HepG2 (cell line): ENCODE results near the gene CD68. TPM values are rescaled to one million over a fixed set of nuclear protein-coding genes. Genes with fewer than 3 reads are reported as not detected.

ENCODE experiments used
- CCAR2 ChIP-seq: fragments of 200-400 bp; formaldehyde crosslinking; optimal IDR thresholded peaks from 2 replicates; pipeline ENCODE3; 2018; ENCODE audit warnings: low read depth, mild to moderate bottlenecking, low read length, moderate library complexity
- DMAP1 ChIP-seq: IDR thresholded peaks from 2 replicates; pipeline ENCODE4 v1.6.1; 2016
- JARID2 ChIP-seq: sonication (generic); formaldehyde crosslinking; IDR thresholded peaks from 2 replicates; pipeline ENCODE4 v1.8.1; 2023; ENCODE audit warnings: missing genetic modification reagents, inconsistent platforms; ENCODE audit not compliant: insufficient replicate concordance
- PHF20 ChIP-seq: sonication (generic); formaldehyde crosslinking; IDR thresholded peaks from 2 replicates; pipeline ENCODE4 v1.5.0; 2020; ENCODE audit warnings: mild to moderate bottlenecking, missing genetic modification reagents
- SALL2 ChIP-seq: sonication (generic); formaldehyde crosslinking; IDR thresholded peaks from 2 replicates; pipeline ENCODE4 v1.8.1; 2023; ENCODE audit warnings: mild to moderate bottlenecking, missing genetic modification reagents, inconsistent platforms
- SIX4 ChIP-seq: sonication (generic); formaldehyde crosslinking; IDR thresholded peaks from 2 replicates; pipeline ENCODE4 v1.4.0; 2020; ENCODE audit warnings: missing genetic modification reagents
- SNAPC2 ChIP-seq: sonication (generic); formaldehyde crosslinking; IDR thresholded peaks from 2 replicates; pipeline ENCODE4 v1.8.1; 2022; ENCODE audit warnings: mild to moderate bottlenecking, missing genetic modification reagents
- TBL1XR1 ChIP-seq: fragments of 150-350 bp; IDR thresholded peaks from 2 replicates; pipeline ENCODE4 v1.6.1; 2014; ENCODE audit warnings: borderline replicate concordance, low read length; ENCODE audit not compliant: partially characterized antibody
- ZBTB42 ChIP-seq: sonication (generic); formaldehyde crosslinking; IDR thresholded peaks from 2 replicates; pipeline ENCODE4 v1.5.0; 2020; ENCODE audit warnings: mild to moderate bottlenecking, missing genetic modification reagents
- ZNF225 ChIP-seq: sonication (generic); formaldehyde crosslinking; IDR thresholded peaks from 2 replicates; pipeline ENCODE4 v1.4.0; 2020; ENCODE audit warnings: mild to moderate bottlenecking, missing genetic modification reagents
- ZNF431 ChIP-seq: sonication (generic); formaldehyde crosslinking; IDR thresholded peaks from 2 replicates; pipeline ENCODE4 v1.9.0; 2022; ENCODE audit warnings: missing genetic modification reagents, low read depth, mild to moderate bottlenecking, borderline replicate concordance
- ZNF451 ChIP-seq: sonication (generic); formaldehyde crosslinking; IDR thresholded peaks from 2 replicates; pipeline ENCODE4 v1.5.0; 2020; ENCODE audit warnings: mild to moderate bottlenecking, missing genetic modification reagents
- ZNF552 ChIP-seq: sonication (generic); formaldehyde crosslinking; IDR thresholded peaks from 2 replicates; pipeline ENCODE4 v1.9.0; 2022; ENCODE audit warnings: missing genetic modification reagents, mild to moderate bottlenecking, borderline replicate concordance
- ZNF567 ChIP-seq: sonication (generic); formaldehyde crosslinking; IDR thresholded peaks from 2 replicates; pipeline ENCODE4 v1.8.1; 2023; ENCODE audit warnings: mild to moderate bottlenecking, missing genetic modification reagents, borderline replicate concordance
- ZNF775 ChIP-seq: sonication (generic); formaldehyde crosslinking; IDR thresholded peaks from 2 replicates; pipeline ENCODE4 v1.4.0; 2020; ENCODE audit warnings: missing genetic modification reagents, mild to moderate bottlenecking, moderate library complexity, borderline replicate concordance
- polyA plus RNA-seq, 8 experiments: library from polyadenylated mRNA; depleted of rRNA in 3 of 8; stranded (reverse) in 7 of 8; unstranded in 1 of 8; fragments of >200 nt; fragmentation: Illumina TruSeq in 4 of 8; extraction: Trizol in 4 of 8; gene quantifications; 2 replicates each; pipeline versions ENCODE4 v1.2.1 to v1.2.3, GENCODE V29; 2011 to 2016; ENCODE audit warnings: low read depth in 4 of 8, missing spikeins in 1 of 8, mixed read lengths in 1 of 8; ENCODE audit not compliant: insufficient read depth in 1 of 8
- total RNA-seq, 5 experiments: library from RNA; depleted of rRNA; stranded (reverse); fragments of >200 nt; fragmentation: Illumina TruSeq; extraction: Trizol; gene quantifications; 2 replicates each; pipeline ENCODE4 v1.2.3, GENCODE V29; 2016; ENCODE audit warnings: low read depth in 1 of 5
- TF ChIP-seq, protein P1 (sequence below): sonication (generic); formaldehyde crosslinking; IDR thresholded peaks from 2 replicates; pipeline ENCODE4 v1.8.1; 2023; ENCODE audit warnings: mild to moderate bottlenecking, missing genetic modification reagents
- TF ChIP-seq, protein P2 (sequence below): IDR thresholded peaks from 2 replicates; pipeline ENCODE4 v1.6.1; 2016; ENCODE audit warnings: mild to moderate bottlenecking, missing biosample characterization, missing genetic modification reagents
- TF ChIP-seq, protein P3 (sequence below): sonication (generic); formaldehyde crosslinking; IDR thresholded peaks from 2 replicates; pipeline ENCODE4 v1.4.0; 2020; ENCODE audit warnings: missing genetic modification reagents, mild to moderate bottlenecking, borderline replicate concordance
- TF ChIP-seq, protein P4 (sequence below): sonication (generic); formaldehyde crosslinking; IDR thresholded peaks from 2 replicates; pipeline ENCODE4 v1.4.0; 2020; ENCODE audit warnings: missing genetic modification reagents
- TF ChIP-seq, protein P5 (sequence below): sonication (generic); formaldehyde crosslinking; IDR thresholded peaks from 2 replicates; pipeline ENCODE4 v1.5.0; 2020; ENCODE audit warnings: missing genetic modification reagents

The CD68 gene
- total and polyA plus RNA-seq, 2 of the 13 experiments (the other 11 are each of a cell fraction or from before 2014, with no cell fraction given) = 10.3 to 104 TPM

DNA sequence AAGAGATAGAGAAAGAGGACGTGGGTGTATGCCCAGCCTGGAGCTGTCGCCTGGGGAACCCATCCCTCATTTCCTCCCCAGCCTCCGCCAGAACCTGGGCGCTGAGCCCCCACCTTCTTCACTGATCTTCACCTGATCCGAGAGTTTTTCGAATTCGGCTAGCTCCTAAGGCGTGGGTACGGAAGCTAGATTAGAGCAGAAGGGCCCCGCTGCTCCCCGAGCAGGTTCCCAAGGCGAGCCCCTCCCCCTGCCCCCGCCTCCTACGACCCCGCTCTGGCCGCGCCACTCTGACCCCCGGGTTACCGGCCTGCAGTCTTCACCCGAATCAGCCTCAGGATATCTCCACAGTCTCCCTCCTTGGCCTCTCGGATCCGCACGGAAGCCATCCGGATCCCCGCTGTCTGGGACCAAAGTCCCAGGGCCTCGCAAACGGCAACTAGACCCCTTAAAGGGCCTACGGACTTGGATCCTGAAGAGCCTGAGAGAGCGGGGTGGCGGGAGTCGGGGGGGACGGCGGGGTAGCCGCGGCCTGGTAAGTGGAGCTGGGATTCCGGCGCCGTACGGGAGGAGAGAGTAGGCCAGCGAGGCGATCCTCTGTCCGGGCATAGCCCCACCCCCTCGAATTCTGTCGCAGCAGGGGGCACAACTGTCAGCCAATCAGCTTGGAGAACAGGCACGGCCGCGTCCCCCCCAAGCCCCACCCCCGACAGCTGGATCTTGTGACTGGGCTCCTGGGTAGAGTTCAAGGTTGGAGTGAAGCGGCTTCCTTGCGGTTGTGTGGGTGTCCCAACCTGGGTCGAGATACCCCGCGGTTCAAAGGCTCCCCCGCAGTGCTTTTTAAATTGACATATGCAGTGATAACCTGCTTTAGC is 48.0 kb downstream of the CD68 start, which contains the start of gene SAT2 (continued):
- TF ChIP-seq ZNF552 (CRISPR knock-in tag) (no peak), ZNF451 (CRISPR knock-in tag) (no peak), SALL2 (CRISPR knock-in tag) (no peak; the same call in 1 of the 2 replicates), JARID2 (no peak), TBL1XR1 (peak; percentile 68), SIX4 (CRISPR knock-in tag) (0 out of 2 replicates have a peak, but pooled peaks have one; percentile 37), DMAP1 (CRISPR knock-in tag) (peak; percentile 51), ZNF431 (CRISPR knock-in tag) (0 out of 2 replicates have a peak, but pooled peaks have one; percentile 20), ZNF567 (no peak), ZBTB42 (0 out of 2 replicates have a peak, but pooled peaks have one; percentile 44), PHF20 (CRISPR knock-in tag) (no peak), ZNF775 (CRISPR knock-in tag) (no peak), CCAR2 (peak; percentile 16), SNAPC2 (no peak), ZNF225 (no peak)
- TF ChIP-seq, protein P1, sequence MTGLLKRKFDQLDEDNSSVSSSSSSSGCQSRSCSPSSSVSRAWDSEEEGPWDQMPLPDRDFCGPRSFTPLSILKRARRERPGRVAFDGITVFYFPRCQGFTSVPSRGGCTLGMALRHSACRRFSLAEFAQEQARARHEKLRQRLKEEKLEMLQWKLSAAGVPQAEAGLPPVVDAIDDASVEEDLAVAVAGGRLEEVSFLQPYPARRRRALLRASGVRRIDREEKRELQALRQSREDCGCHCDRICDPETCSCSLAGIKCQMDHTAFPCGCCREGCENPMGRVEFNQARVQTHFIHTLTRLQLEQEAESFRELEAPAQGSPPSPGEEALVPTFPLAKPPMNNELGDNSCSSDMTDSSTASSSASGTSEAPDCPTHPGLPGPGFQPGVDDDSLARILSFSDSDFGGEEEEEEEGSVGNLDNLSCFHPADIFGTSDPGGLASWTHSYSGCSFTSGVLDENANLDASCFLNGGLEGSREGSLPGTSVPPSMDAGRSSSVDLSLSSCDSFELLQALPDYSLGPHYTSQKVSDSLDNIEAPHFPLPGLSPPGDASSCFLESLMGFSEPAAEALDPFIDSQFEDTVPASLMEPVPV (CRISPR knock-in tag) = no peak
- TF ChIP-seq, protein P2, sequence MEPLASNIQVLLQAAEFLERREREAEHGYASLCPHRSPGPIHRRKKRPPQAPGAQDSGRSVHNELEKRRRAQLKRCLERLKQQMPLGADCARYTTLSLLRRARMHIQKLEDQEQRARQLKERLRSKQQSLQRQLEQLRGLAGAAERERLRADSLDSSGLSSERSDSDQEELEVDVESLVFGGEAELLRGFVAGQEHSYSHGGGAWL = peak; percentile 67; the same call in 1 of the 2 replicates
- TF ChIP-seq, protein P3, sequence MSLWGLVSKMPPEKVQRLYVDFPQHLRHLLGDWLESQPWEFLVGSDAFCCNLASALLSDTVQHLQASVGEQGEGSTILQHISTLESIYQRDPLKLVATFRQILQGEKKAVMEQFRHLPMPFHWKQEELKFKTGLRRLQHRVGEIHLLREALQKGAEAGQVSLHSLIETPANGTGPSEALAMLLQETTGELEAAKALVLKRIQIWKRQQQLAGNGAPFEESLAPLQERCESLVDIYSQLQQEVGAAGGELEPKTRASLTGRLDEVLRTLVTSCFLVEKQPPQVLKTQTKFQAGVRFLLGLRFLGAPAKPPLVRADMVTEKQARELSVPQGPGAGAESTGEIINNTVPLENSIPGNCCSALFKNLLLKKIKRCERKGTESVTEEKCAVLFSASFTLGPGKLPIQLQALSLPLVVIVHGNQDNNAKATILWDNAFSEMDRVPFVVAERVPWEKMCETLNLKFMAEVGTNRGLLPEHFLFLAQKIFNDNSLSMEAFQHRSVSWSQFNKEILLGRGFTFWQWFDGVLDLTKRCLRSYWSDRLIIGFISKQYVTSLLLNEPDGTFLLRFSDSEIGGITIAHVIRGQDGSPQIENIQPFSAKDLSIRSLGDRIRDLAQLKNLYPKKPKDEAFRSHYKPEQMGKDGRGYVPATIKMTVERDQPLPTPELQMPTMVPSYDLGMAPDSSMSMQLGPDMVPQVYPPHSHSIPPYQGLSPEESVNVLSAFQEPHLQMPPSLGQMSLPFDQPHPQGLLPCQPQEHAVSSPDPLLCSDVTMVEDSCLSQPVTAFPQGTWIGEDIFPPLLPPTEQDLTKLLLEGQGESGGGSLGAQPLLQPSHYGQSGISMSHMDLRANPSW (CRISPR knock-in tag) = no peak
- TF ChIP-seq, protein P4, sequence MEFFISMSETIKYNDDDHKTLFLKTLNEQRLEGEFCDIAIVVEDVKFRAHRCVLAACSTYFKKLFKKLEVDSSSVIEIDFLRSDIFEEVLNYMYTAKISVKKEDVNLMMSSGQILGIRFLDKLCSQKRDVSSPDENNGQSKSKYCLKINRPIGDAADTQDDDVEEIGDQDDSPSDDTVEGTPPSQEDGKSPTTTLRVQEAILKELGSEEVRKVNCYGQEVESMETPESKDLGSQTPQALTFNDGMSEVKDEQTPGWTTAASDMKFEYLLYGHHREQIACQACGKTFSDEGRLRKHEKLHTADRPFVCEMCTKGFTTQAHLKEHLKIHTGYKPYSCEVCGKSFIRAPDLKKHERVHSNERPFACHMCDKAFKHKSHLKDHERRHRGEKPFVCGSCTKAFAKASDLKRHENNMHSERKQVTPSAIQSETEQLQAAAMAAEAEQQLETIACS (CRISPR knock-in tag) = no peak
- TF ChIP-seq, protein P5, sequence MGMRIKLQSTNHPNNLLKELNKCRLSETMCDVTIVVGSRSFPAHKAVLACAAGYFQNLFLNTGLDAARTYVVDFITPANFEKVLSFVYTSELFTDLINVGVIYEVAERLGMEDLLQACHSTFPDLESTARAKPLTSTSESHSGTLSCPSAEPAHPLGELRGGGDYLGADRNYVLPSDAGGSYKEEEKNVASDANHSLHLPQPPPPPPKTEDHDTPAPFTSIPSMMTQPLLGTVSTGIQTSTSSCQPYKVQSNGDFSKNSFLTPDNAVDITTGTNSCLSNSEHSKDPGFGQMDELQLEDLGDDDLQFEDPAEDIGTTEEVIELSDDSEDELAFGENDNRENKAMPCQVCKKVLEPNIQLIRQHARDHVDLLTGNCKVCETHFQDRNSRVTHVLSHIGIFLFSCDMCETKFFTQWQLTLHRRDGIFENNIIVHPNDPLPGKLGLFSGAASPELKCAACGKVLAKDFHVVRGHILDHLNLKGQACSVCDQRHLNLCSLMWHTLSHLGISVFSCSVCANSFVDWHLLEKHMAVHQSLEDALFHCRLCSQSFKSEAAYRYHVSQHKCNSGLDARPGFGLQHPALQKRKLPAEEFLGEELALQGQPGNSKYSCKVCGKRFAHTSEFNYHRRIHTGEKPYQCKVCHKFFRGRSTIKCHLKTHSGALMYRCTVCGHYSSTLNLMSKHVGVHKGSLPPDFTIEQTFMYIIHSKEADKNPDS = no peak
